Gastroesophageal sphincter (tissue), 3 donors: Measurements from ENCODE around the gene SLA2.

Source experiments
- CTCF ChIP-seq, 4 experiments: fragments of 200-600 bp in 2 of 4; fragments of 450-650 bp in 2 of 4; sonication (generic) in 1 of 4; IDR thresholded peaks; one replicate each; pipeline ENCODE4 v1.5.1; 2017 to 2019; ENCODE audit warnings: antibody characterized with exemption in 4 of 4, mild to moderate bottlenecking in 2 of 4, moderate library complexity in 2 of 4
- EP300 ChIP-seq: sonication (generic); formaldehyde crosslinking; IDR thresholded peaks from one replicate; pipeline ENCODE4 v1.6.1; 2017; ENCODE audit warnings: antibody characterized with exemption, mild to moderate bottlenecking
- POLR2A ChIP-seq, 2 donors: fragments of 450-650 bp; IDR thresholded peaks; one replicate each; pipeline ENCODE4 v1.6.1; 2017; ENCODE audit warnings: antibody characterized with exemption in 2 of 2, mild to moderate bottlenecking in 2 of 2, moderate library complexity in 1 of 2
- POLR2AphosphoS5 ChIP-seq: sonication (generic); formaldehyde crosslinking; IDR thresholded peaks from one replicate; pipeline ENCODE4 v1.6.1; 2017; ENCODE audit warnings: antibody characterized with exemption

GRCh38 chr20:36672991-36673390 is 27.0 kb upstream of the SLA2 start:
- no peak for TF ChIP-seq EP300
- TF ChIP-seq CTCF (IDR thresholded peaks at IDR 0.05): no peak
- no peak for TF ChIP-seq POLR2A (IDR thresholded peaks at IDR 0.05)
- TF ChIP-seq POLR2AphosphoS5: no peak
